Iris pigment epithelial cell (primary cell): ENCODE results near the gene NOD2.
A peak's percentile ranks its signal among the peaks of the same experiment; 100 is the strongest.

Experiments used
- DNase-seq: peaks from one replicate; pipeline ENCODE4 v3.0.0-alpha.2; 2011; ENCODE audit warnings: low read depth

The NOD2 gene

DNA sequence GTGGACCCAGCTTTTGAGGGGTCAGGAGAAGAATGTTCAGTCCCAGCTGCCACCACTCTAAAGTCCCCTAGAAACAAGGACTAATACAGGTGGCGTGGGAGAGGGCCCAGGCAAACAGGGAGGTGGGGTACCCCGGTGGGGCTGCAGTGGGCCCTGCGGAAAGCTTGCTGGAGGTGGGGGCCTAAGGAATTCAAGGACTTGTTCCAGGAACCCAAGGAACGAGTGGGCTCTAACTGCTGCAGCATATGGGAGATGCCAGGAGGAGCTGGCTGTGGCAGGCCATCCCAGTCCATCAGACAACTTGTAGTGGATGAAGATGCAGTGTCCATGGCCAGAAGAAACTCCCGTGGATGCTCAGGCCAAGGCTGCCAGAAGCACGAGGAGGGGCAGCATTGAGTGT is 22.9 kb upstream of the NOD2 start:
- DNase-seq = no peak

DNA sequence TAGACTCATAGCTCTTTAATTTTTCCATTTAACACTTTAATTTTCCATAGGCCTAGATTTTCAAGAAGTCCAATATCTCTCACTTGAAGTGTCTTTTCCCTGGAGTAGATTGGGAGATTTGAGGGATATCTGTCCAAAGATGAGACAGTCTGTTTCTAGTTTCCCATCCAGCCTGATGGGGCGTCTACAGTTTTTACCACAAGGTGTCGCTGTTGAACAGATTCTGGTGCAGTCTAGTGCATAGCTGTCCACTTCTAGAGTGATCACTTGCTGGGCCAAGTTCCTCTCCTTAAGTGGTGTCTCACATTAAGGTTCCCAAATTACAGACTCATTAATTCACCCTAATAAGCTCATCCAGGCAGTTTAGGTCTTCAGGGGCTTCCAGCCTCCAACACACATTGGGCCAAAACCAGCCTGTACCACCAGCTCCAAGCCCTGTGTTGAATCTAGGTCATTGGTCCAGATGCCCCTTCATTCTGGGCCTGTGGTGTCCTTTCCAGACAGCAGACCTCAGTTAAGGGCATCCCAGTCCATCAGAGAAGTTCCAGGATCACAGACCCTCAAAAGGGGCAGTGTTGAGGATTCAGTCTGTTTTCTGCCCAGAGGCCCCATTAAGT is 21.7 kb upstream of the NOD2 start:
- peak; percentile 23 for DNase-seq

DNA sequence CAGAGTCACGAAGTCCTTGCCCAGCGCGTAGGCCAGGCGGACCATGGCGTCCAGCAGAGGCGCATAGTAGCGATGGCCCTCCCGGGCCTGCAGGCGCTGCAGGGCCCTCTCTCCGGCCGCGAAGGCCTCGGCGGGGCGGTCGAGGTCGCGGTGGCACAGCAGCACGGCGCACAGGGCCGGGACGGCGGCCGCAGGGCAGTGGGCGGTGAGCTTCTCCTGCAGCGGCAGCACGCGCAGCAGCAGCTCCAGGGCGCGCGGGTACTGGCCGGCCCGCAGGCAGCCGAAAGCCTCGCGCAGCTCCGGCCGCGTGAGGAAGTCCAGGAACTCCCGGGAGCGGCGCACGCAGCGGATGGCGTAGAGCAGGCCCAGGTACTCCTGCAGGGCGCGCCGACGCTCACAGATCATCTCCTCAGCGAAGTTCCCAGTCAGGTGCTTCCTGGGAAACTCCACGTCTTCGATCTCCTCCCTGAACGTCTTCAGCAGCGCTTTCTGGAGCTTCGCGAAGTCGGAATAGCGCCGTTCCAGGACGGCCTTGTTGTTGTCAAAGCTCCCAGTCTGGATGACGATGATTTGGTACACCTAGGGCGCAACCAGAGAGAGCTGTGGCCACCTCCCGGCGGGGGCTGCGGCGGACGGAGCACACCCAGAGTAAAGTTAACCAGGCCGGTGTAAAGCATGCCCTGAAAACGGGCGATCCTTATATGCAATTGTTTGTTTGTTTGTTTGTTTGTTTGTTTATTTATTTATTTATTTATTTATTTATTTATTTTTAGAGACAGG is 19.7 kb upstream of the NOD2 start:
- DNase-seq = no peak

DNA sequence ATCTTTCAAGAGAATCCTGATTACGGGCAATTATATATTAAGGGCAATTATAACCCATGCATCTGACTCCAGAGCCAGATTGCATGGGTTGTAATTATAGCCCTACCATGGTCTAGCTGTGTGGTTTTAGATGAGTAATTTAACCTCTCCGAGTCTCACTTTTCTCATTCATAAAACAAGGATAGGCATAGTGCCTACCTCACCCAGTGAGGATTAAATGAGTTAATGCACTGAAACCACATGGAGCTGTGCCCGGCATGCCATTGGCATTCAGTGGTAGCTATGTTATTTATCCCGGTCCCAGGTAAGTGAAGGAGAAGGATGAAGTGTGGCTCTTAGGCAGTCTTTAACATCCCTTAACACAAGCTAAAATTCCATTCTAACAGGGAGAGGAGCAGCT is 18.6 kb upstream of the NOD2 start:
- no peak for DNase-seq

DNA sequence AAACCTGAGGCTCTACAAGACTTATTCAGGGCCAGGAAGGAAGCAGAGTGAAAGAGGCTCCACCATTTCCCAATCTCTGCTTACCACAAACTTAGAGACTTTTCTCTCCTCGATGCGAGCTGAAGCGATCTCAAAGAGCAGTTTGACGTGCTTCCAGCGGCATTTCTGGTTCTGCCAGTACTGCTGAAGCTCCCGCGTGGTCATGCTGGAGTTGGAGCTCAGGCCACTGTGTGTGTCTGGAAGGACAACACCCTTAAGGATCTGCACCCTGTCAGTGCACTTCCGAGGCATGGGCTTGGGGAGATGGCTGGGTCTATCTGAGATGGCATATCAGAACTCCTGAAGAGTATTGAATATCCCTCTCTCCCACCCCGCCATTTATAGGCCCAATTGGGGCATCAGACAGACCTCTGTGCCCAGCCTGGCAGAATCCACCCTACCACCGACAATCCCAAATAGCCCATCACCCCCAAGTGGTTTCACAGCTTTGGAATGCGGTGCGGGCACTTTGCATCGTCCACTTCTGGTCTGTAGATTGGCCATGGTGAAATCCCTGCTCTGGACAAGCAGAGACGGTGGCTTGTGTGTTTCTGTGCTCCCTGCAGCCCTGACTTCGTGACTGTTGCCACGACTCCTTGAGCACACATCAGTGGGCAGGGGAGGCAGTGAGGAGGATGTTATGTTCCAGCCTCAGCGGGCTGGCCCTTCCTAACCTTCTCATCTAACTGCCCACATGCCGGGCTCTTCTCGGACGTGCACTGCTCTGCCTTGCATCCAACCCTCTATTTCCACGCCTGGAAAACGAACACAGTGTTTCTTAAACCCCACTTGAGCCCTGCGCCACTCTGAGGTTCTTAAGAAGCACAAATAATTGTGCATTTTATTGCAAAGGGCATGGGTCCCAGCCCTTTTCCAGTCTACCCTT is 17.5 kb upstream of the NOD2 start:
- no peak for DNase-seq

DNA sequence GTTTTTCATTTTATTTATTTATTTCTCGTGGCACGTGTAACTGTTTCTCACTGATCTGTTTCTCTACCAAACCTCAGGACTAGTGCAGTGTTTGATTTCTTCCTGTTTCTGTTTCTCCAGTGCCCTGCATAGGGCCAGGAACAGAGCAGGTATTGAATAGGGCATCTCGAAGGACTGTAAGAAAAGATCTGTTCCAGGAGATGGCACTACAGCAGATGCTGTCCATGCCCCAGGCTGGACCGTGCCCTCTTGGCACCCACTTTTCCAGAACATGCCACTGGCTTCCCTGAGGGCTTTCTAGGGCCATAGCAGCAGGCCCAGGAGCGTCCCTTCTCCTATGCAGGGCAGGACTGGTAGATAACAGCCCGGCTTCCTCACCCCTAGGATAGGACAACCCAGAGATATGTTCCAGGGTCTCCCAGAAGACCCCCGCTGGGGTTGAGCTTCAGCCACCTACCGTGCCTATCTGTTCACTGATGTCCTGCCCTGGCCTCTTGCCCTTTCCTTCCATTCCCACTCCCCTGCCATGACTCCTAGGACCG is 16.7 kb upstream of the NOD2 start:
- DNase-seq = no peak

DNA sequence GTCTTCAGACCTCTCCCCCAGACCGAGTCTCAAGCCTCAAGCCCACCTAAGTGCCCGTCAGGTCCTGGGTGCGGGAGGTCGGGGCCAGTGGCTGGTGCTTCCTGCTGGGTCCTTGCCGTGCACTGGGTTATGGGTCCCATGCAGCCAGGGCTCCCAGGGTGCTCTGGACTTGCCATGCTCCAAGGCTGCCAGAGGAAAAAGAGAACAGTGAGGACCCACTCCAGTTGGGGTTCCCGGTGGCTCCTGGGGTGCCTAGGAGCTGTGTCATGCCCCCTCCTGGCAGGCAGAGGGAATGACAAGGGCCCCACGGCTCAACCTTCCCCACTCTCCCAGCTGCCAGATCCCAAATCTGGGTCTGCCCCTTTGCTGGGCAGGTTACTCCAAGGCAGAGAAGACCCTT is 16.1 kb upstream of the NOD2 start:
- no peak for DNase-seq

DNA sequence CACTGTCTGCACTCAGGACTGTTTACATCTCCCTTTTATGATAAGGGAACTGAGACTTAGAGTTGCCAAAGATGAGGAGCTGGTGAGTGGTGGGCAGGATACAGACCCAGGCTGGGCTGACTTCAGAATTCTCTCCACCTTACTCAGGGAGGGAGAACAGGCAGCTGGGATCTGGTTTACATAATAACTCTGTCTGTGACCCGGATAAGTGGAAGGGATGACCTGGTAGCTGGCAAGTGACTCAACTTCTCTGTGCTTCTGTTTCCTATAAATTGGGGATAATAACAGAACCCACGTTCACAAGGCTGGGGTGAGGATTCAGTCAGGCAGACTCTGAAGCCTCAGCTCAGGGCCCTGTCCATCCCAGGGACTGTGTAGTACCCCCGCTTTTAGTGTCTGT is 14.9 kb upstream of the NOD2 start:
- no peak for DNase-seq

DNA sequence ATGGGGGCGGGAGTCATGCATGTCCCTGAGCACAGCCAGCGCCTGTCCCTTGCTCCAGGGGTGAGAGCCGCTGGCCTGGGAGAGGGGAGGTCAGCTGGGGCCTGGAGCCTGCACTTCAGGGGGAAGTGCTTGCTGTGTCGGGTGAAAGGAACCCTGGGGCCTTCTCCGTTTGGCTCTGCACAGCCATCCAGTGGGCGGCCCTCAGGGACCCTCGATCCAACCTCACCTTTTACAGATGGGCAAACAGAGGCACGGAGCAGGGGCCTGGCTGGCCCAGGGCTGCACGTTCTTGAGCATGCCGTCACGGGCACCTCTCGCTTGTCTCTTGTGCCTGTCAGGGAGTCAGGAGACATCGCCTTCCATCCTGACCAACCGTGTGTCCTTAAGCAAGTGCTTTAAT is 14.1 kb upstream of the NOD2 start:
- no peak for DNase-seq

DNA sequence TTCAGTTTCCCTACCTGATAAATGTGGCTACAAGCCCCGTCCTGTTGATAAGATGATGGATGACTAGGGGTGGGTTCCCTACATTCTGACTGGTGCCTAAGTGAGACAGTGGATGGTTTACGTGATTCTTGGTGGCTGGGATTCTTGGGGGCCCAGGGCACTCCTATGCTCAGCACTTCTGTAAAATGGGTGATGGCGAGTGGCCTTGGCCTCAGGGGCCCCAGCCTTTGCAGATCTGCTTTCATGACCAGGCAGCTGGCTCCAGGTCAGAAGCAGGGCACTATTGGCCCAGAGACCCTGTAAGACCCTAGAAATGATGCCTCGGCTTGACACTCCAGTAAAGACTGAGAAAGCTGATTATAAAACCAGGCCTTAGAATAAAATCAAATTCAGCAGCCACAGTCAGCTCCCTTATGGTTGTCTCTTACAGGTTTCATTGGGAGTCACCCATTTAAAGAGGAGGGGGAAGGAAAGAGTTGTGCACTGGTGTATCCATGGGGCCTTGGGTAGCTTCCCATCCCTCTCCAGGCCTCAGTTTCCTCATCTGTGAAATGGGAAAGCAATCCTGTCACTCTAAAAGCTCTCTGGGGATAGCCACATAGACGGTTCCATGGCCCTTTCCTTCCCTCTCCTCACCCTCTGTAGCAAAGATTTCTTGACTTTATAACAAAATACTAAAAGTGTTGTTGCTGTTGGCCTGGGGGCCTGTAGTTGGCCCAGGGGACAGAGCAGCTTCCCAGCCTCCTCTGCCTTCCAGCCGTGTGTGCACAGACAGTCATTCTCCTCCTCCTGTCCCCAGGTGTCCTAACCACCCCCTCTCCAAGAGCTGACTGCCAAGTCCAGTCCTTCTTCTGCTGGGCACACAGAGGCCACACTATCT is 13.5 kb upstream of the NOD2 start:
- no peak for DNase-seq

DNA sequence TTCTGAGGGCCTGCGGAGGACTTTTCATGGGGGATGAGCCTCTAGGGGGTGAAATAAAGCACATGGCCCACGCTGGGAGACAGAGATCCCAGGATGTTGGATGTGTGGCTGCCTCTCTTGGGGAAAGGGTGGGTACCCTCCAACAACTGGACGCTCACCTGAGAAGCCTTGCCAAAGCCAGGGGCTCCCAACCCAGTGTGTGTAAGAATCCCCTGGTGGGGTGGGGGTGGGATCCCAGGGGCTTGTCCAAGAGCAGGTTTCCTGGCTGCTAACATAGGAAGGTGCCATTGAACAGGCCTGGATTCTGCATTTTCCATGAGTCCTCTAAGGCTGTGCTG is 12.9 kb upstream of the NOD2 start:
- no peak for DNase-seq

DNA sequence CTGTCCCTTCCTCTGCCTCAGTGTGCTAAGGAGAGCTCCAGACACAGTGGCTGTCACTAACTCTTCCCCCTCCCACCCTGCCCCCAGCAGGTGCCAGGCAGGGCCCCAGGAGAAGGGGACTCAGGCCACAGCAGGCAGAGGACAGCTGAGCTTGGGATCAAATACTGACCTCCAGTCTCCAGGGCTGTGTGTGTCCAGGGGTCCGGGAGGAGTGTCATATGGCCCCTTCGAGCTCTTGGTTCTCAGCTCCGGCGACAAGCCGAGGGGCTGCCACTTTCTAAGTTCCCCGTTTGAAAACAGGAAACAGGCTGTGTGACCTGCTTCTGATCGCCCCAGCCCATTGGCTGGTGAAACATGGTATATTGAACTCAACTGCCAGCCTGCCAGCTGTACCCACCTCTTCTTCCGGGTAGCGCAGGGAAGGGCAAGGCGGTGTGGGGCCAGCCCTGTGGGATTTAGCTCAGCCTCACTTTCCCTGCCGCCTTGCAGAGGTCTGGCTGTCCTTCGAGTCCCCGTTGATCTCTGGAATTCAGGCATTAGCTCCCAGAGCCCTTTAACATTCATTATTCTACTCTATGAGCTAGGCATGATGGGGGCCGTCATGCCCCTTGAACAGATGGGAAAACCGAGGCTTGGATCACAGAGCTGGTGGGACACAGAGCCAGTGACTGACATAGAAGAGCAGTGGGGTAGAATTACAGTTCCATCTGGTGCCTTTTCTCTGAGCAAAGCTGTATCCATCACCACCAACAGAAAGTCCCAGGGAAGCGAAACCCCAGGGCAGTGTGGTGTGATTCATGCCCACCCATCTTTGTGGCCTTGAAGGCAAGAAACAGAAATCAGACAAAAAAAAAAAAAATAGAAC is 12.2 kb upstream of the NOD2 start, which contains the start of gene SNX20:
Gene SNX20, minus strand, starts transcription at position 292 of the 865 bp plus-strand sequence. CDS start 3,786 bp downstream, outside the sequence.
- no peak for DNase-seq

DNA sequence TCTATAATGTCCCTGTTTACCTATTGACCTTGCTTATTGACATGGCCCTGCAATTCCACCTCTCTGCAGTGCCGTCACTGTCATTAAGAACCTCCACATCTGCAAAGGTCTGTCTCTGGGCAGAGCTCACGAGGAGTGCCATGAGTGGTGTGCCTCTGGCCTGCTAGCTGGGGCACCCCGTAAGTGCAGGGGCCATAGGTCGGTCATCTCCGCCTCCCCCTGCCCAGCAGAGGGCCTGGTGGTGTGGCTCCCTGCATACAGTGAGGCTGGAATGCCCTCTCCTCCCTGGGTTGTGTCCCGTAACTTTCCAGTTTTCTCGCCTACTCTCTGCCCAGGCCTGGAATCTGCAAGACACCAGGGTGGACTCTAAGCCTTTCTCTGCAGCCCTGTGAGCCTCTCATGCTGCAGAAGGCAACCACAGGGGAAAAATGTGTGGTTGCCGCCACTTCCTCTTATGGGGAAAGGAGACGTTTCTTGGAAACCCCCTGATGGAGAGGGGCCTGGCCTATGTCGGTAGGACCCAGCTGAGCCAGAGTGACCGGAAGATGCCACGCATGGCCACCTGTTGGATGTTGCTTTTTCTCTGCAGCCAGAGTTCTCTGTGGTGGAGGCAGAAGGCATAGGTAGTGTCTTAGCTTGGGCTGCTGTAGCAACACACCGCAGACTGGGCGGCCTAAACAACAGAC is 9.6 kb upstream of the NOD2 start:
- no peak for DNase-seq

DNA sequence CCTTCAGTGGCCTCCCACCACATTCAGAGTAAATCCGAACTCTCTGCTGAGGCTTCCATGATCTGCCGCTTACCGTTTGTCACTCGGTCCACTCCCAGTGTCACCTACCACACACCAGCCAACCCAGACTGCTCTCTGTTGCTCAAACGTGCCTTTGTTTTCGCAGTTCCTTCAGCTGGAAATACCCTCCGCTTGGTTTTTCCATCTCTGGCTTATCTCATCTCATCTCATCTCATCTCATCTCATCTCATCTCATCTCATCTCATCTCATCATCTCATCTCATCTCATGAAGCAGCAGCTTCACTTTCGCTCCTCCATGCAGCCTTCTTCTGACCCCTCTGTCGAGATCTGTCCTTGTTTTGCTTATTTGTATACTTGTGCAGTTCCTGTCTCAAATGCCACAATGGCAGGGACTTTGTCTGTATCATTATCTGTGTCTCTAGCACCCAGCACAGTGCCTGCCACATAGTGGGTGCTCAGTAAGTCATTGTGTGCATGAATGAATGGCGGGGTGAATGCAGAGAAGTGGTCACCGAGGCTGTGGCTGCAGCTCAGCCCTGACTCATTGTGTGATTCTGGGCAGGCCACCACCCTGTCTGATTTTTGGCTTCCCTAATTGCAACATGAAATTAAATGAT is 8.5 kb upstream of the NOD2 start:
- no peak for DNase-seq

DNA sequence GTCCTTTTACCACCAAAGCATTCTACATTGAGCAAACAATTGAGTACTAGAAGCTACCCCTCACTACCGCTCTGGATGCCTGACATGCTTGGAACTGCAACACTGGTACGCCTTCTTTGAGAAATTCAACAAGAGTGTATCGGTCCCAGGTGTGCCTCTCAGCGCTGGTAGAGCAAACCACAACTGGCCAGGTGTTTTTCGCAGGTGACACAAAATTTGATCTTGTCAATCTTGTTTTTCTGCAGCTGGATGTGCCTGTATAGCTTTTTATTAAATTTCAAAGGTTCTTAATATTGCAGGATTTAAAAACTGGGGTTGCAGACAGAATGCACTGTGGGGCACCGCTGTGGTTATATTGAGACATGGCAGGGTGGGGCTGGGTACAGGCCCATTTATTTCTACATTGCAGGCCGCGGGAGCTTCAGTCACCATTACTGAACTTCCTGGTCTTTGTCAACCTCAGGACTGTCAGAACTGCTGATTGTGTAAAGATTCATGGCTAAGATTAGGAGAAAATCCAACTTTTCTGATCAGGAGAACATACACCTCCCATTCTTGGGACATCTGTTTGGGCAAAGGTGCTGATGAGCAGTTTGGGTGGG is 7.8 kb upstream of the NOD2 start:
- DNase-seq = no peak

DNA sequence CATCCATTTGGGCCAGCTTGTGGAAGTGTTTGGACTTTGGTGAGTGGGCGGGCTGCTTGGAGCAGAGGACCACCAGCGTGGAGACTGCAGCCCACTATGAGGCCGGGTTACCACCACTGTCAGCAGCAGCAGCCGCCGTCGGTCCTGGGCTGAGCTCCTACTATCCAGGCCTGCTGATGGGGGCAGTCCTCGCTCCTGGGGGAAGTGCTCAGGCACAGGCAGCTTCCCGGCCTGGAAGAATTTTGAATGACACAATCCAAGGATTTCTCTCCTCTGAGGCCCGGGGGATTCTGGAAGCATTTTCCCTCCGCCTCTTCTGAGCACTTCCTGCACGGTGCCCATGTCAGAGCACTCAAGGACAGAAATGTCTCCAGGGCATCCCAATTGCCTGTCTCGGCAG is 5.3 kb upstream of the NOD2 start:
- no peak for DNase-seq

DNA sequence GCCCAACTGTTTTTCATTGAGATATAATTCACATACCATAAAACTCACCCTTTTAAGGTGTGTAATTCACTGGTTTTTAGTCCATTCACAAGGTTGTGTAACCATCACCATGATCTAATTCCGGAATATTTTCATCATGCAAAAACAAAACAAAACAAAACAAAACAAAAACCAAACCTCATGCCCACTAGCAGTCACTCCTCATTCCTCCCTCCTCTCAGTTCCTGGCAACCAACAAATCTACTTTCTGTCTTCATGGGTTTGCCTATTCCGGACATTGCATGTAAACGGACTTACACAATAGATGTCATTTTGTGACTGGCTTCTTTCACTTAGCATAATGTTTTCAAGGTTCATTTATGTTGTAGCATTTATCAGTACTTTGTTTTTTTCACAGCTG is 4.5 kb upstream of the NOD2 start:
- no peak for DNase-seq

DNA sequence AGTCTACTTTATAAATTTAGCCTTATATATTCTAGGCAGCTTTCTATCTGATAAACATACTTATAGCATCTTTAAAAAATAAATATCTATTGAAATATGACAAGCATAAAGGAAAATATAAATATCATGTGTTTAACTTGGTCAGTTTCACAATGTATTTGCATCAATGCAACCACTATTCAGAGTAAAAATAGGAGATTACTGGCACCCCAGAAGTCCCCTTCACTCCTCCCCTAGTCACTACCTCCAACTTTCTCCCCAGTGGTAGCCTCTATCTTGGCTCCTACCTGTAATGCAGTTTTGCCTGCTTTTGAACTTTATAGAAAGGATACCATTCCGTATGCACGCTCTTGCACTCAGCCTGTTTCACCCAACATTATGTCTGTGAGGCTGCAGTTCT is 3.2 kb upstream of the NOD2 start:
- DNase-seq = no peak

DNA sequence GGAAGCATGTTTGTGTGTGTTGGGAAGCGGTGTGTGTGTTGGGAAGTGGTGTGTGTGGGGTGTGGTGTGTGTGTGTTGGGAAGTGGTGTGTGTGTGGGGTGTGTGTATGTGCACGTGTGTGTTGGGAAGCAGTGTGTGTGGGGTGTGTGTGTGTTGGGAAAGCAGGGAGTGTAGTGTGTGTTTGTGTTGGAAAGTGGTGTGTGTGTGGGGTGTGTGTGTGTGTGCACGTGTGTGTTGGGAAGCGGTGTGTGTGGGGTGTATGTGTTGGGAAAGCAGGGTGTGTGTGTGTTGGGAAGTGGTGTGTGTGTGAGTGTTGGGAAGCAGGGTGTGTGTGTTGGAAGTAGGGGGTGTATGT is 785 bp upstream of the NOD2 start:
- DNase-seq = no peak
